Measurements from ENCODE around the gene FAM219A.

Gene FAM219A, protein sequence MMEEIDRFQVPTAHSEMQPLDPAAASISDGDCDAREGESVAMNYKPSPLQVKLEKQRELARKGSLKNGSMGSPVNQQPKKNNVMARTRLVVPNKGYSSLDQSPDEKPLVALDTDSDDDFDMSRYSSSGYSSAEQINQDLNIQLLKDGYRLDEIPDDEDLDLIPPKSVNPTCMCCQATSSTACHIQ

GRCh38 chr9:34458013-34458958 is at the start of gene FAM219A, which contains the start of gene DNAI1:
FAM219A (minus strand) TSS chr9:34458570; CDS start chr9:34458263, 307 bp downstream.
DNAI1 (plus strand) TSS chr9:34458805; CDS start chr9:34459006, 201 bp downstream.
- in situ Hi-C loops (cut with MboI; ENCODE audit: low sequenced_read_pairs, unreplicated experiment), result no loop called here
- TF ChIP-seq, protein P1, sequence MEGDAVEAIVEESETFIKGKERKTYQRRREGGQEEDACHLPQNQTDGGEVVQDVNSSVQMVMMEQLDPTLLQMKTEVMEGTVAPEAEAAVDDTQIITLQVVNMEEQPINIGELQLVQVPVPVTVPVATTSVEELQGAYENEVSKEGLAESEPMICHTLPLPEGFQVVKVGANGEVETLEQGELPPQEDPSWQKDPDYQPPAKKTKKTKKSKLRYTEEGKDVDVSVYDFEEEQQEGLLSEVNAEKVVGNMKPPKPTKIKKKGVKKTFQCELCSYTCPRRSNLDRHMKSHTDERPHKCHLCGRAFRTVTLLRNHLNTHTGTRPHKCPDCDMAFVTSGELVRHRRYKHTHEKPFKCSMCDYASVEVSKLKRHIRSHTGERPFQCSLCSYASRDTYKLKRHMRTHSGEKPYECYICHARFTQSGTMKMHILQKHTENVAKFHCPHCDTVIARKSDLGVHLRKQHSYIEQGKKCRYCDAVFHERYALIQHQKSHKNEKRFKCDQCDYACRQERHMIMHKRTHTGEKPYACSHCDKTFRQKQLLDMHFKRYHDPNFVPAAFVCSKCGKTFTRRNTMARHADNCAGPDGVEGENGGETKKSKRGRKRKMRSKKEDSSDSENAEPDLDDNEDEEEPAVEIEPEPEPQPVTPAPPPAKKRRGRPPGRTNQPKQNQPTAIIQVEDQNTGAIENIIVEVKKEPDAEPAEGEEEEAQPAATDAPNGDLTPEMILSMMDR (IDR thresholded peaks at IDR 0.05; ENCODE audit: borderline replicate concordance, control extremely low read depth, extremely low read depth, insufficient read depth, missing control alignments), result no peak
- DNase-seq (ENCODE audit: low spot score), result peak; percentile 99

DNA sequence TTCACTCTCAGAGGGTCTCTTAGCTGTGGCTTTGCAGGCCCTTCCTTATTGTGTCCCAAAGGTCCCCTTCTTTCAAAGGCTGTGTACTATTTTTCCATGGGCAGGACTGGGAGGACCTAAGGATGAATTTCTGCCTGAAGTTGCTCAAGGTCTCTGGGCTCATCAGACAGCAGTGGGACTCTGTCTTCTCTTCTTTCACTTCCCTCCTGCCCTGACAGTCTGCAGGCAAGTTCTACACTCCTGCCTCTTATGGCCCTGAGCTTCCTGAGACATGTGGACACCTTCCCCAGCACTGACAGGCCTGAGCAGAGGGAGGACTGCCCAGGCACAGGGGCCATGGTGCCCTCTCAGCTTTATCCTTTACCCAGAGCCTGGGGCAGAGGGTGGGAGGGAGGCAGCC is 49.6 kb upstream of the FAM219A start:
- in situ Hi-C loops (cut with MboI; ENCODE audit: low sequenced_read_pairs, unreplicated experiment), result no loop called here
- TF ChIP-seq, protein P1 (IDR thresholded peaks at IDR 0.05; ENCODE audit: borderline replicate concordance, control extremely low read depth, extremely low read depth, insufficient read depth, missing control alignments), result no peak
- DNase-seq (ENCODE audit: low spot score), result no peak

DNA sequence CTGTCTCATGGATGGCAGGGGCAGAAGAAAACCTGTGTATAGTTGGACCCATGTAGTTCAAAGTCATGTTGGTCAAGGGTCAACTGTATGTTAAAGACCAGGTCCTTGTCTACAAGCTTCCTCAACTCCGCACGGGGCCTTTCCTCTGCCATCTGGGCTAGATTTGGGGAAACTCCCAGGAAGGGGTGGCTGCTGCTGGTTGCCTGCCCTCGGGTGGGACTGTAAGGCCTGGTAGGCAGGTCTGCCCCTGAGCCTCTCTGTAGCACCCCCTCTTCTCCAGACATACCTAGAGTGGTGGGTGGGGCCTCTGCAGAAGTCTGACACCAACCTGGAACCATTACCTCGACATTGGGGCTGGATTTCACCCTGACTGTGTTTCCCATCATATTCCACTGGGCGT is 49.2 kb upstream of the FAM219A start:
- DNase-seq (ENCODE audit: low spot score), result no peak
- in situ Hi-C loops (cut with MboI; ENCODE audit: low sequenced_read_pairs, unreplicated experiment), result no loop called here
- TF ChIP-seq, protein P1 (IDR thresholded peaks at IDR 0.05; ENCODE audit: borderline replicate concordance, control extremely low read depth, extremely low read depth, insufficient read depth, missing control alignments), result no peak

DNA sequence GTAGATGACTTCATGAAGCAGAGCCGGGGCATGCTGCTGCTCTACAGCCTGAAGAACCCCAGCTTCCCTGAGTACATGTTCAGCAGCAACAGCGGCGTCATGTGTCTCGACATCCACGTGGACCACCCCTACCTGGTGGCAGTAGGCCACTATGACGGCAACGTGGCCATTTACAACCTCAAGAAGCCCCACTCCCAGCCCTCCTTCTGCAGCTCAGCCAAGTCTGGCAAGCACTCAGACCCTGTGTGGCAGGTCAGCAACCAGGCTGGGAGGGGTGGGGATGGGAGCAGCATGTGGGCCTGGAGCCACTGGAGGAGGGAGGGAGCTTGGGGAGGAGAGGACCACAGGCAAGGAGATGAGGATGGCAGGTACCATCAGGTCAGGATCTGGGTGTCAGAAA is 48.3 kb upstream of the FAM219A start:
- in situ Hi-C loops (cut with MboI; ENCODE audit: low sequenced_read_pairs, unreplicated experiment), result no loop called here
- no peak for DNase-seq (ENCODE audit: low spot score)
- TF ChIP-seq, protein P1 (IDR thresholded peaks at IDR 0.05; ENCODE audit: borderline replicate concordance, control extremely low read depth, extremely low read depth, insufficient read depth, missing control alignments), result no peak

DNA sequence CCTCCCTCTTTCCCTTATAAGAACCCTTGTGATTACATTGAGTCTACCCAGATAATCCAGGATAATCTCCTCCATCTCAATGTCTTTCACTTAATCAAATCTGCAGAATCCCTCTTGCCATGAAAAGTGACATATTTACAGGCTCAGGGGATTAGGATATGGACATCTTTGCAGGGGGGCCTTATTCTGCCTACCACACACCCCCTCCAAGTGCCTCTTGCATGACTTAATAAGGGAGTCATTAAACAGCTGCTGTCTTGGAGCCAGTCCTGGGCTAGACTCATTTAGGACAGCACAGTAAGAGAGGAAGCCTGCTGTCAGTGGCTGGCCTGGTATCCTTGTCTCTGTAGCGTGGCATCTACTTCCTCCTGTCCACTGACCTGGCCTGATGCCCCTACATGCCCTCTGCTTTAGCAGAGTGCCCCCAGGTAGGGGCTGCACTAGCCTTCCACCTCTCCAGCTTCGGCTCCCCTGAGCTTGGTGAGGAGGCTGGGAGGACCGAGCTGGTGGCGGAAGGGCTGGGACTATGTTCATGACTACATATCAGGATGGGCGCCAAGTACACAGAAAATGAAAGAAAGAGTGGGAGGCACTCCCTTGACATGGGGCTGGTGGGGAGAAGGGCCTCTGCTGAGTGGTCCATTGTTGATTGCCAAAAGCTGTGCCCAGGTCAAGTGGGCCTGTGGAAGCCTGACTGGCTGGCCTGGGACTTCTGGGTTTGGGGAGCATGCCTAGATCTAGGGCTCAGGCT is 47.2 kb upstream of the FAM219A start:
- DNase-seq (ENCODE audit: low spot score), result no peak
- in situ Hi-C loops (cut with MboI; ENCODE audit: low sequenced_read_pairs, unreplicated experiment), result no loop called here
- TF ChIP-seq, protein P1 (IDR thresholded peaks at IDR 0.05; ENCODE audit: borderline replicate concordance, control extremely low read depth, extremely low read depth, insufficient read depth, missing control alignments), result no peak

- DNase-seq (ENCODE audit: low spot score), result no peak
- TF ChIP-seq, protein P1 (IDR thresholded peaks at IDR 0.05; ENCODE audit: borderline replicate concordance, control extremely low read depth, extremely low read depth, insufficient read depth, missing control alignments), result no peak
- in situ Hi-C loops (cut with MboI; ENCODE audit: low sequenced_read_pairs, unreplicated experiment), result no loop called here
These were observed 45.0 kb upstream of the FAM219A start for GRCh38 chr9:34503406-34503805.
